Aorta (tissue), 5 donors: ENCODE data around the gene TFG. TPM values are rescaled to one million over a fixed set of nuclear protein-coding genes. Genes with fewer than 3 reads are reported as not detected.

Experiments
- ATAC-seq: fragments of 200-7000 bp; cut with Tn5 transposase; one replicate; pipeline ENCODE4 v1.9.1; 2022; ENCODE audit warnings: moderate library complexity; ENCODE audit not compliant: low FRiP score
- DNase-seq, 2 donors: peaks; one replicate each; pipeline ENCODE4 v3.0.0-alpha.2; 2020
- H3K27ac ChIP-seq, 2 donors: one replicate each; pipeline ENCODE4 v1.5.1; 2013; ENCODE audit warnings: low read length in 2 of 2, mild to moderate bottlenecking in 2 of 2, moderate library complexity in 2 of 2, control low read depth in 1 of 2, inconsistent platforms in 1 of 2, low read depth in 1 of 2
- H3K27me3 ChIP-seq, 2 donors: one replicate each; pipeline ENCODE4 v1.6.1; 2013; ENCODE audit warnings: control low read depth in 1 of 2, low read length in 1 of 2, mild to moderate bottlenecking in 1 of 2, moderate library complexity in 1 of 2; ENCODE audit not compliant: insufficient read depth in 2 of 2, control insufficient read depth in 1 of 2
- H3K36me3 ChIP-seq, 2 donors: one replicate each; pipeline ENCODE4 v1.6.1; 2013; ENCODE audit warnings: control low read depth in 1 of 2, low read length in 1 of 2, mild to moderate bottlenecking in 1 of 2; ENCODE audit not compliant: insufficient read depth in 2 of 2, control insufficient read depth in 1 of 2
- H3K4me1 ChIP-seq, 2 donors: one replicate each; pipeline ENCODE4 v1.6.1; 2013; ENCODE audit warnings: low read length in 2 of 2, control low read depth in 1 of 2, mild to moderate bottlenecking in 1 of 2, moderate library complexity in 1 of 2; ENCODE audit not compliant: insufficient read depth in 2 of 2, control insufficient read depth in 1 of 2
- H3K4me3 ChIP-seq, 2 donors: one replicate each; pipeline ENCODE4 v1.5.1; 2013; ENCODE audit warnings: low read length in 2 of 2, control low read depth in 1 of 2, mild to moderate bottlenecking in 1 of 2
- H3K9me3 ChIP-seq: one replicate; pipeline ENCODE4 v1.6.1; 2013; ENCODE audit warnings: mild to moderate bottlenecking, low read length; ENCODE audit not compliant: control insufficient read depth
- WGBS, 2 donors: extraction: QIAGEN DNeasy Blood & Tissue Kit; methylation state at CpG; one replicate each; pipeline ENCODE4 v1.1.7; 2013; 5-methylcytosine and 5-hydroxymethylcytosine counted together
- intact Hi-C, 2 donors: fragments of 100-400 bp; cut with DNase I; formaldehyde crosslinking; loops; one replicate each; pipeline versions ENCODE4 v1.14.2 to v1.15.0; 2022
- polyA plus RNA-seq, 2 donors: library from polyadenylated mRNA; stranded (reverse); fragments of 200-250 nt; gene quantifications; one replicate each; pipeline ENCODE4 v1.2.3, GENCODE V29; 2013
- total RNA-seq, 2 donors: library from RNA; stranded (reverse); fragmentation: NEBNext Ultra II Directional; extraction: Animal tissue kit (Norgen Biotek cat#: 25700); gene quantifications; one replicate each; pipeline ENCODE4 v1.2.1, GENCODE V29; 2021
- donor health status: healthy with polysubstance abuse.
- donor health status: Bipolar disorder and iron deficiency.
- donor health status: DM: no; HTN: no; CAD: no.
- donor health status: DM: no; HTN: no; CAD: no.
- donor health status: DM: yes; HTN: yes; CAD: no.

Gene TFG
- total and polyA plus RNA-seq, 4 donors, result 52.3 to 71.9 (median 63.3) TPM

DNA sequence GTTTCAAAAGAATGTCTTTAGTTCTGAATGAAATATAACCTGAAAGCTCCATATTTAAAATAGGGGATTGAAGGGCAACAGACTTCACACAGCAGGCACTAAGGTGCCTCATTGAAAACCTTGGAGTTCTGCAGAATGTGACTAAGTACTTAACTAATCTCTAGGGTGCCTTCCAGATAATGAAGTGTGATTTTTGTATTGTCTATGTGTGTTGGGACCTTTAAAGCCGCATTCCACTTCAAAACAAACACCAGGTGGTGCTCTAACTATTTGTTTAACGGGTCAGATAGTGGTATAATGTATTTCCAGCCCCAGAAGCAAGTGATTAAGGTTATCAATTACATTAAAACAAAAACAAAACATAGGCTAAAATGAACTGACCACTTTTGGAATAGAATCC lies 28.0 kb downstream of the TFG start:
- no peaks in the 10 kb centered on the region for H3K9me3 ChIP-seq
- WGBS, 2 donors, result 33 to 38% methylated on average over 2 of the region's 2 CpGs
- no peaks in the 10 kb centered on the region for H3K4me1 ChIP-seq
- H3K4me3 ChIP-seq, result no peak overlapping the region
- DNase-seq (no peak), ATAC-seq (no peak)
- intact Hi-C loops, result no loop called here
- peaks cover 2 to 5% of the 10 kb centered on the region in 2 donors for H3K36me3 ChIP-seq
- no peaks in the 10 kb centered on the region for H3K27me3 ChIP-seq
- H3K27ac ChIP-seq, result no peak overlapping the region

DNA sequence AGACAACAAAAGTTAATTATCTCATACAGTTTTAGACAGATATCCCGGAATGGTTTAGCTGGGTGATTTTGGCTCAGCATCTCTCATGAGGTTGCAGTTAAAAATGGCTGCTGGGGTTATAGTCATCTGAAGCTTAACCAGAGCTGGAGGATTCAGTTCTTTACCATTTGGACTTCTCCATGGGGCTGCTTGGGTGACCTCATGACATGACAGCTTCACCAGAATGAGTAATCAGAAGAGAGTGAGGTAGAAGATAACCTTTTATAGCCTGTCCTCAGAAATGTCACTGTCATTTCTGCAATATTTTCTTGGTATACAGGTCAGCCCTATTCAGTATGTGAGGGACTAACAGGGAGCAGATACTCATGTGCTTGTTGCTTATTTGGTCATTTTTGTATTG lies 30.9 kb downstream of the TFG start:
- intact Hi-C loops, result no loop called here
- Histone ChIP-seq H3K27ac (no peak overlapping the region), H3K27me3 (no peaks in the 10 kb centered on the region), H3K36me3 (peaks cover 2 to 4% of the 10 kb centered on the region in 2 donors), H3K4me1 (no peaks in the 10 kb centered on the region), H3K4me3 (no peak overlapping the region), H3K9me3 (no peaks in the 10 kb centered on the region)
- 85 to 91% methylated on average over 1 of the region's 1 CpG for WGBS, 2 donors
- ATAC-seq (no peak), DNase-seq (no peak)

DNA sequence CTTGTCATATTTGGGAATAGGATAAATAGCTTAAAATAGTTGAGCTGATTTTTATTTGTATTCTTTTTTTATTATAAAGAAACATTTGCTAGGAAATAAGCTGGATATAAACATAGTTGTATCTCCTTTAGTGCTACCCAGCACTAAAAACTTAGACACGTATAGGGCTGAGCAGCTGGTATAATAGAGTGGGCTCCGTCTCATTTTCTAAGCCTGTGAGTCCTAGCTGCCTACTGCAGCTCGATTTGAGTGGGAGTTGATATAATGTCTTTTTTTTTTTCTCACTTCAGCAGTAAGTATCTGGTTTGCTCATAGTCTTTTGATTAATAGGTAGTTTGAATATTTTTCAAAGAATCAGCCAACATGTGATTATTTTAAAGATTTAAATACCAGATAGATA lies 34.2 kb downstream of the TFG start:
- H3K4me3 ChIP-seq, result no peak overlapping the region
- no peaks in the 10 kb centered on the region for H3K9me3 ChIP-seq
- ATAC-seq (no peak), DNase-seq (no peak)
- peaks cover 0 to 6% of the 10 kb centered on the region in 2 donors for H3K36me3 ChIP-seq
- WGBS, 2 donors, result 76 to 78% methylated on average over 3 of the region's 3 CpGs
- H3K4me1 ChIP-seq, result peaks cover 0 to 3% of the 10 kb centered on the region in 2 donors
- H3K27ac ChIP-seq, result no peak overlapping the region
- intact Hi-C loops, result no loop called here
- no peaks in the 10 kb centered on the region for H3K27me3 ChIP-seq

DNA sequence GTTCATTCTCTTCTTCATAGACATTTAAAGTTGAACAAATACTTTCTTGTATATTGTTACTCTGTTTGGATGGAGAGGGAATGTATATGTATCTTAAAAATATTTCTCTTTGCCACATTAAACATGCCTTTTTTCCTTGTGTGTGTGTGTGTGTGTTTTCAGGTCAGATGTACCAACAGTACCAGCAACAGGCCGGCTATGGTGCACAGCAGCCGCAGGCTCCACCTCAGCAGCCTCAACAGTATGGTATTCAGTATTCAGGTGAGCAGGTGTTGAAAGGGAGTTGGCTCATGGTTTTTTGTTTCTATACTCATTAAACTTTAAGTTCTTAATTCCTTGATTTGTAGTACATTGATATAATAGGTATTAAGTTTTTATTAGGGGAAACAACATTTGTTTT lies 35.4 kb downstream of the TFG start:
- H3K9me3 ChIP-seq, result no peaks in the 10 kb centered on the region
- ATAC-seq (no peak), DNase-seq (no peak)
- intact Hi-C loops, result no loop called here
- peaks cover 0 to 3% of the 10 kb centered on the region in 2 donors for H3K4me1 ChIP-seq
- H3K36me3 ChIP-seq, result peaks cover 0 to 6% of the 10 kb centered on the region in 2 donors
- no peaks in the 10 kb centered on the region for H3K27me3 ChIP-seq
- no peak overlapping the region for H3K4me3 ChIP-seq
- no peak overlapping the region for H3K27ac ChIP-seq
- 94 to 98% methylated on average over 2 of the region's 2 CpGs for WGBS, 2 donors

DNA sequence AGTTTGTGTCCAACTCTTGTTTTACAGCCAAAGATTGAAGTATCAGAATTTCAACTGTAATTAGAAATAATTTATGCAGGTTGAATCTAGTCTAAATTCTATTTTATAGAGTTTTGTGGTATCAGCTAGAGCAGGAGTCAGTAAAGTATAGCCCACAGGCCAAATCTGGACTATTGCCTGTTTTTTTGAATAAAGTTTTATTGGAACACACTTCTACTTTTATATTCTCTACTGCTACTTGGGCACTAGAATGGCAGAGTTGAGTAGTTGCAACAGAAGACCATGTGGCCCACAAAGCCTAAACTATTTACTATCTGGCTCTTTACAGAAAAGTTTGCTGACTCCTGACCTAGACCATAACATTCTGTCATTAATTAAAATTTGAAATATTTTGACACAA lies 36.3 kb downstream of the TFG start:
- Histone ChIP-seq H3K27ac (no peak overlapping the region), H3K36me3 (peaks cover 0 to 6% of the 10 kb centered on the region in 2 donors), H3K4me1 (peaks cover 0 to 3% of the 10 kb centered on the region in 2 donors), H3K4me3 (no peak overlapping the region), H3K9me3 (no peaks in the 10 kb centered on the region), H3K27me3 (no peaks in the 10 kb centered on the region)
- ATAC-seq, result no peak
- intact Hi-C loops, result no loop called here
- DNase-seq, result no peak

DNA sequence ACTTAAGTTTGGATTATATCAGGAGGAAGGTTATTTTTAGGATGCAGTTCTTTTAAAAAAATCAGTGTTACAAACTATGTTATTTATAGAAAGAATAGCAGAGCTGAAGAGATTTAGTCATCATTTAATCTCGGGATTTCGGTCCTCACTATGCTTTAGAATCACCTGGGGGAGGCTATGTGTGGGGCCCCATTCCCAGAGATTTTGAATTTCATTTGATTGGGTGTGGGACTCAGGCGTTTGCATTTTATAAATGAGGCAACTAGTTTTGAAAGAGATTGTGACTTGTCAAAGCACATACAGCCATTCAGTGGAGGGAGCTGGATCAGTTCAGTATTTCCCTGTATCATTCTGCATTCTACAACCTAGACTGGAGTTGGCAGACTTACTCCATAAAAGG lies 36.8 kb downstream of the TFG start:
- DNase-seq, result no peak
- Histone ChIP-seq H3K4me1 (peaks cover 0 to 3% of the 10 kb centered on the region in 2 donors), H3K9me3 (no peaks in the 10 kb centered on the region), H3K27ac (no peak overlapping the region), H3K27me3 (no peaks in the 10 kb centered on the region), H3K4me3 (no peak overlapping the region), H3K36me3 (peaks cover 0 to 6% of the 10 kb centered on the region in 2 donors)
- no peak for ATAC-seq
- intact Hi-C loops, result no loop called here
- 17% methylated on average over 3 of the region's 3 CpGs for WGBS, 2 donors

DNA sequence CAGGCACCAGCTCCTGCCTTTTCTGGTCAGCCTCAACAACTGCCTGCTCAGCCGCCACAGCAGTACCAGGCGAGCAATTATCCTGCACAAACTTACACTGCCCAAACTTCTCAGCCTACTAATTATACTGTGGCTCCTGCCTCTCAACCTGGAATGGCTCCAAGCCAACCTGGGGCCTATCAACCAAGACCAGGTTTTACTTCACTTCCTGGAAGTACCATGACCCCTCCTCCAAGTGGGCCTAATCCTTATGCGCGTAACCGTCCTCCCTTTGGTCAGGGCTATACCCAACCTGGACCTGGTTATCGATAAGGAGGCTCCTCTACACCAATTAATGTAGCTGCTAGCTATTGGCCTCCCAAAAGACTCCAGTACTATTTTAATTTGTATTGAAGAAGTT lies 38.9 kb downstream of the TFG start:
- Histone ChIP-seq H3K9me3 (no peaks in the 10 kb centered on the region), H3K4me1 (peaks cover 0 to 3% of the 10 kb centered on the region in 2 donors), H3K4me3 (no peak overlapping the region), H3K27ac (no peak overlapping the region), H3K27me3 (no peaks in the 10 kb centered on the region), H3K36me3 (peaks cover 2 to 6% of the 10 kb centered on the region in 2 donors)
- intact Hi-C loops, result no loop called here
- 88 to 92% methylated on average over 6 of the region's 6 CpGs for WGBS, 2 donors
- DNase-seq (no peak), ATAC-seq (no peak)

DNA sequence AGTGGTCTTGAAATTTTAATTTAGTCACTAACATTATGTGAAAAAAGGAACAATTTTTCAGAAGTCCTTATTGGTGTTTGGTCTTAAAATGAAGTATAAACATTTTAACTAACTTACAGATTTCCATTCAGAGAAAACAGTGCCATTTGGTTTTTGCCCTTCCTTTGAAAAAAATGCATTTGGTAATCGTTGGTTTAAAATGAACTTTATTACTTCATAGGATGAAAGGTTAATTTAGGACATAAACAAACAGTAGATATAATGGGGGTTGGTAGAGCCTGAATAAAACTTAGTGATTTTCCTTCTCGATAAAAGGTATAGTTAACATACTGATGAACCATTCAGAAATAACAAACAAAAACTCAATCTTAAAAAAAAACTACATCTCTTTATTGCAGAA lies 39.7 kb downstream of the TFG start:
- peaks cover 0 to 3% of the 10 kb centered on the region in 2 donors for H3K4me1 ChIP-seq
- no peaks in the 10 kb centered on the region for H3K9me3 ChIP-seq
- peaks cover 2 to 6% of the 10 kb centered on the region in 2 donors for H3K36me3 ChIP-seq
- ATAC-seq, result no peak
- H3K27me3 ChIP-seq, result no peaks in the 10 kb centered on the region
- no peak overlapping the region for H3K4me3 ChIP-seq
- no peak overlapping the region for H3K27ac ChIP-seq
- intact Hi-C loops, result no loop called here
- WGBS, 2 donors, result 59 to 68% methylated on average over 2 of the region's 2 CpGs
- no peak for DNase-seq

DNA sequence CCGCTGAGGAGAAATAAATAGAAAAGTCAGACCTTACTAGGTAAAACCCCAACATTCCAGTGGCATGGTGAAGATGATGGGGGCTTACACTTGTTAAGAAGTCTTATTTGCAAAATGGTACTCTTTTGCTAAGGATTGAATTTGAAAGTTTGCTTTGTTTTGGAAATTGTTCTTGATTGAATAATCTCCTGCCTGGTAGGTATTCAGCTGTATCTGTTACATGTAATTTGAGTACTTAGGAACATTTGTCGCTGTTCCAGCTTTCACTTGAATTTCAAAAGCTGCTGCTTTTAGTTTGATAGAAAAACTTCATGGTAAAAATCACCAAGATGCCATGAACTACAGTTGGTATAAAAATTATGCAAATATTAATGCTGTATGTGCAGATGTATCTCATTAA lies 44.6 kb downstream of the TFG start:
- no peak for DNase-seq
- WGBS, 2 donors, result 78 to 84% methylated on average over 2 of the region's 2 CpGs
- no peaks in the 10 kb centered on the region for H3K27me3 ChIP-seq
- H3K27ac ChIP-seq, result no peak overlapping the region
- H3K36me3 ChIP-seq, result peaks cover 0 to 2% of the 10 kb centered on the region in 2 donors
- H3K9me3 ChIP-seq, result no peaks in the 10 kb centered on the region
- H3K4me3 ChIP-seq, result no peak overlapping the region
- no peak for ATAC-seq
- intact Hi-C loops, result loop anchor here in 1 of 2 donors (10.0 kb wide), 1 partner anchor 441 kb away; no protein-coding TSS in a partner anchor
- peaks cover 1 to 3% of the 10 kb centered on the region in 2 donors for H3K4me1 ChIP-seq
